Cardiac fibroblast (primary cell): ENCODE results near the gene DOC2B.
"Not testable (repeated sequence)": the region's sequence is repeated elsewhere in the genome, so short reads cannot be mapped to it uniquely, and the experiment has no call there.

Source experiments
- DNase-seq, 2 donors: peaks; one replicate each; pipeline versions ENCODE4 v3.0.0 to v3.0.0-alpha.2; 2010; ENCODE audit warnings: low read depth in 2 of 2
- H3K4me3 ChIP-seq, 2 donors: replicated peaks in 1 of 2; 1 replicate in 1 of 2; 2 replicates in 1 of 2; pipeline ENCODE4 v1.5.1; 2011; ENCODE audit warnings: low read depth in 2 of 2, low read length in 2 of 2, mild to moderate bottlenecking in 2 of 2, moderate library complexity in 1 of 2
- TF ChIP-seq, protein P1 (sequence below): IDR thresholded peaks from one replicate; pipeline ENCODE4 v1.5.1; 2011; ENCODE audit warnings: low read depth, mild to moderate bottlenecking, low read length, inconsistent platforms

Gene DOC2B

DNA sequence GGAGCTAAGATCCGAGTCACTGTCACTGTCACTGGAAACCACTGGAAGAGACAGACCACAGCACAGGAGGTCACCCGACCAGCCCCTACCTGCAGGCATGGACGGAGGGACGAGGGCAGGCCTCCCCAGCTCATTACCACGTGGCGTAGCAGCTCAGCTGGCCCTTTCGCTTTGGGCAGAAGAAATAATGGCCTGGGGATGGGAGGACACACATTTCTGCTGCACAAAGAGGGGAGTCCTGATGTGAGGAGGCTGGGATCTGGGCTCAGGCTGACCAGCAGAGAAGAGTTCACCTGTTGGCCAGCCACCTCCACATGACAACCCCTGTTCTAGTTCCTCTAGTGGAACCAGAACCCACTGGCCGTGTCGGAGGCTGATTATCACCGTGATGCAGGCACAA, 38.2 kb upstream of the DOC2B start:
- TF ChIP-seq, protein P1, sequence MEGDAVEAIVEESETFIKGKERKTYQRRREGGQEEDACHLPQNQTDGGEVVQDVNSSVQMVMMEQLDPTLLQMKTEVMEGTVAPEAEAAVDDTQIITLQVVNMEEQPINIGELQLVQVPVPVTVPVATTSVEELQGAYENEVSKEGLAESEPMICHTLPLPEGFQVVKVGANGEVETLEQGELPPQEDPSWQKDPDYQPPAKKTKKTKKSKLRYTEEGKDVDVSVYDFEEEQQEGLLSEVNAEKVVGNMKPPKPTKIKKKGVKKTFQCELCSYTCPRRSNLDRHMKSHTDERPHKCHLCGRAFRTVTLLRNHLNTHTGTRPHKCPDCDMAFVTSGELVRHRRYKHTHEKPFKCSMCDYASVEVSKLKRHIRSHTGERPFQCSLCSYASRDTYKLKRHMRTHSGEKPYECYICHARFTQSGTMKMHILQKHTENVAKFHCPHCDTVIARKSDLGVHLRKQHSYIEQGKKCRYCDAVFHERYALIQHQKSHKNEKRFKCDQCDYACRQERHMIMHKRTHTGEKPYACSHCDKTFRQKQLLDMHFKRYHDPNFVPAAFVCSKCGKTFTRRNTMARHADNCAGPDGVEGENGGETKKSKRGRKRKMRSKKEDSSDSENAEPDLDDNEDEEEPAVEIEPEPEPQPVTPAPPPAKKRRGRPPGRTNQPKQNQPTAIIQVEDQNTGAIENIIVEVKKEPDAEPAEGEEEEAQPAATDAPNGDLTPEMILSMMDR = no peak
- DNase-seq = no peak
- no peak overlapping the region for H3K4me3 ChIP-seq

DNA sequence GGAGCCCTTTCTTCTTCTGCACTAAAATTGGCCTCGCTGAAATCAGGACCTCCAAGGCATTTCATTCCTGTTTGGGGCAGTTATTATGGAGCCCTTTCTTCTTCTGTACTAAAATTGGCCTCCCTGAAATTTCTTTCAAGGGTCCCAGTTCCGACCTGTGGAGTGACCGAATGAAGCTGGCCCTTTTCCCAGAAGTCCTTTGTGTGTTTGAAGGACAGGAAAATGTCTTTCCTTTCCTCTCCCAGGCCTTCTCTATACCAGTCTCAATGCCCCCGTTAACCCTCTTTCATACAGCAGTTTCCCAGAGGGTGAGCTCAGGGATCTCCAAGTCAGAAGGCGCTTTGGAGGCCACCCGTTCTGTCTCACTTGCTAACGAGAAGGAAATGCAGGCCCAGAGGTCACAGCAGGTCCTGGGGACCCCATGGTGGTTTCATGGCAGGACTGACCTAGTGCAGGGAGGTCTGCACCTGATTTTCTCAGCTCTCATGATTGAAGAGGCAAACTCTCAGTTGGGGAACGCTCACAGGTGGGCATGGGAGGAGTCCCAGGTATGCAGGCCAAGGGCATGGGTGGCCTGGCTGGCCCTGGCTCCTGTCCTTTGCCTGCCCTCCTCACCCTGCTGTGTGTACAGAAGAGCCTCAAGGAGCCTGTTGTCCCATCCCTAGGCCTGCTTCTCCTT, 37.1 kb upstream of the DOC2B start:
- no peak overlapping the region for H3K4me3 ChIP-seq
- TF ChIP-seq, protein P1 = no peak
- DNase-seq = no peak

DNA sequence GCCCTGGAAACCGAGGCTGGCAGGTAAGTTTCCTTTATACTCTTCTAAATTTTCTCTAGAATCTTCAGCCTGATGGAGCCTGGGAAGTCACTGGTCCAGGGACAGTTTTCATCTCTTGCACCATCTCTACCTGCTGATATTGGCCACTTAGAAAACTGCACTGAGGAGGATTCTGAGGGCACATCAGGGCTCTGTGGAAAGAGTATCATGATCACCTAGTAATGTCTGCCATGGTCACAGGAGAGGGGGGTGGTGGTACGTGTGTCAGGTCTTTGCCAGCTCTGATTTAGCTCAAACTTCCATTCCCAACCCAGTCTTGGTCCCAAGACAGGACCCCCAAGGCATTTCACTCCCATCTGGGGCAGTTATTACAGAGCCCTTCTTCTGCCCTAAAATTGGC, 35.2 kb upstream of the DOC2B start:
- DNase-seq = no peak
- TF ChIP-seq, protein P1 = no peak
- H3K4me3 ChIP-seq = no peak overlapping the region

DNA sequence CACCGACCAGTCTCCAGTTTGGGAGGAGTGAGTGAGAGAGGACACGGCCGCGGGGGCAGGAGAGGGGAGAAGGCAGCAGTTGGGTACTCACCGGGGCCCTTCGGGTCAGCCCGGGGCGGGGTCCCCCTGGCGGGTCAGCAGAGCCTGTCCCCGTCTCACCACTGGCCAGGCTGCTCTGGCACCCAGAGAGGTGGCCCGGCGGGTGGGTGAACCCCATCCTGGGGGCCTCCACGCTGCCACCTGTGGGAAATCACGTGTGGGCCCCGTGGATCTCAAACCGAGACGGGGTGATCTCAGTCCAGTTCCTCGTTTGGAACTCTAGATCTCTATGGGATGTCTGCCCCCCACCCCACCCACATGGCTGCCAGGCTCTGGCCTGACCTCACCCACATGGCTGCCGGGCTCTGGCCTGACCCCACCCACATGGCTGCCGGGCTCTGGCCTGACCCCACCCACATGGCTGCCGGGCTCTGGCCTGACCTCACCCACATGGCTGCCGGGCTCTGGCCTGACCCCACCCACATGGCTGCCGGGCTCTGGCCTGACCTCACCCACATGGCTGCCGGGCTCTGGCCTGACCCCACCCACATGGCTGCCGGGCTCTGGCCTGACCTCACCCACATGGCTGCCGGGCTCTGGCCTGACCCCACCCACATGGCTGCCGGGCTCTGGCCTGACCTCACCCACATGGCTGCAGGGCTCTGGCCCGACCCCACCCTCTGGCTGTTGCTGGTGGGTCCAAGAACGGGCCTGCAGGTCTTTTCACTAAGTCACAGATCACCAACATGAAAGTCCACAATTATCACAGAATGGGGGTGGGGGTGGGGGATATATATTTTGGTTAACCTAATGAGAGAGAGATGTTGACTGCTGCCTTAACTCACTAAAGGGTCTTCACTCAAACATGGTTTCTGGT, 34.4 kb upstream of the DOC2B start:
- not testable (repeated sequence) for DNase-seq, H3K4me3 ChIP-seq

DNA sequence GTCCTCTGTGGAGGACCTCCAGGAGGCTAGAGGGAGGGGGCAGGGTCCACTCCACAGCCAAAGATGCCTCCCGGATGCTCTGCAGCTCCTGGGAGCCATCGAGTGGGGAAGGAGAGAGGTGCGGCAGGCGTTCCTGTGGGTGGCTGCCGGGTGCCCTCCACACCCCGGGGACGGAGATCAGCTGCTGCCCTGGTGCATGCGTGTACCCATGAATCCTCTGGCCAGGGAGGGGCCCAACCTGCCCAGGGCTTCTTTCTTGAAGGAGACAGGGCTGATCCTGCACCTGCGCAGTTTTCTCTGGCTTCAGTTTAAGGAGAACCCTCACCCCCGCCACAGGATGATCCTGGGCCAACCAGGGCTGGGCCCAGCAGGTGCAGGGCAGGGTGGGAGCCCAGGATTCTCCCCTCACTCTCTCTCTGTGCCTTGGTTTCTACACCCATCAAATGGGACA, 33.5 kb upstream of the DOC2B start:
- no peak overlapping the region for H3K4me3 ChIP-seq
- no peak for DNase-seq
- TF ChIP-seq, protein P1 = no peak

DNA sequence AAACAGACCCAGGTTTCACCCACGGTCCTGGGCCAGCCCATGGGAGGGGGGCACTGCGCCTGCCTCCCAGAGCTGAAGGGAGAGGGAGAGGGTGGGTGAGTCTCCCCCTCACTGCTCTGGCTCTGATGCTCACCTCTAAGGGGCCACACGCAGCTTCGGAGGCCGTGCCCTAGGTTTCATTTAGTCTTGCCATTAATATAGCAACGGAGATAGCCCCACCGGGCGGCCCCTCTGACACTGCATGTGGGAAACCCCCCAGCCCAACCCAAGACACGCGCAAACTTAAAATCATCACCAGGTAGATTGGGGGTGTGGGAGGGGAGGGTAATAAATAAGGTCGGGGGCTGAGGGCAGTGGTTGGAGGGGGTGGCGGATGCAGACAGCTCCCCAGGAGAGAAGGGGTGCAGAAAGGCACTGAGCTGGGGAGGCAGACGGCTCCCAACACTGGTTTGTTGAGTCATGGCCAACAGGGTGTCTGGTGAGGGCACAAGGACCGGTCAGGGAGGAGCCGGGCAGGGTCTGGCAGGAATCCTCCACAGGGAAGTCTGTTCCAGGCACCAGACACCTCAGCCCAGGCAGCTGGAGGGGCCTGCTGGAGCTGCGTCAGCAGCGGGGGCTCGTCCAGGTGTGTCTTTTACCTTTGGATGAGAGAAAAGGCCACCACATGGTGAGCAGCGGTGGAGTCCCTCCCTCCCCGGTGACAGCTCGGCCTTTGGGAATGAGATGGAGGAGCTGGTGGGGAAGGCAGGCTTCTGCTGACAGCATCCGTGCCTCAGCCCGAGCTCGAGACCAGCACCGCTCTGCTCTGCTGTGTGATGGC, 32.0 kb upstream of the DOC2B start:
- no peak for DNase-seq
- H3K4me3 ChIP-seq = no peak overlapping the region
- TF ChIP-seq, protein P1 = no peak
